HL-60 (cell line): Measurements from ENCODE around the gene NR1I3.

Experiments
- CTCF ChIP-seq: IDR thresholded peaks from one replicate; pipeline ENCODE4 v1.5.1; 2011; ENCODE audit warnings: low read length, control low read depth, inconsistent platforms; ENCODE audit not compliant: insufficient read depth
- POLR2AphosphoS5 ChIP-seq: IDR thresholded peaks from 2 replicates; pipeline ENCODE4 v1.6.1; 2012; ENCODE audit warnings: low read depth
- TF ChIP-seq, protein P1 (sequence below): IDR thresholded peaks from 2 replicates; pipeline ENCODE4 v1.6.1; 2012; ENCODE audit warnings: low read depth; ENCODE audit not compliant: insufficient replicate concordance

DNA sequence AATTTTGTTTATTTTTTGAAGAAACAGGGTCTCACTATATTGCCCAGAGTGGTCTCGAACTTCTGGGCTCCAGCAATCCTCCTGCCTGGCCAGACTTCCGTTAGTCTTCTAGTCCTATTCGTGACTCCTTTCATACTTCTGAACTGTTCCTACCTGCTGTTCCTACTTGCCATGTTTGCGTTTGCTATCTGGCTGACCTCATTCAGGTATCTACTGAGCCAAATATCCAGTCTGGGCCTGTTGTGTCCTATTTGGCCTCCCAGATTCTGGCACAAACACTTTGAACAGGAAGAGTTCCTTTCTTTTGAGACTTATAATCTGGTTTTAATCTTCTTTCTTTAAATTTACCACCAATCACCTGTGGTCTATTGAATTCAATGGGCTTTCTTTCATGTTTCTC, 6.9 kb upstream of the NR1I3 start:
- TF ChIP-seq, protein P1, sequence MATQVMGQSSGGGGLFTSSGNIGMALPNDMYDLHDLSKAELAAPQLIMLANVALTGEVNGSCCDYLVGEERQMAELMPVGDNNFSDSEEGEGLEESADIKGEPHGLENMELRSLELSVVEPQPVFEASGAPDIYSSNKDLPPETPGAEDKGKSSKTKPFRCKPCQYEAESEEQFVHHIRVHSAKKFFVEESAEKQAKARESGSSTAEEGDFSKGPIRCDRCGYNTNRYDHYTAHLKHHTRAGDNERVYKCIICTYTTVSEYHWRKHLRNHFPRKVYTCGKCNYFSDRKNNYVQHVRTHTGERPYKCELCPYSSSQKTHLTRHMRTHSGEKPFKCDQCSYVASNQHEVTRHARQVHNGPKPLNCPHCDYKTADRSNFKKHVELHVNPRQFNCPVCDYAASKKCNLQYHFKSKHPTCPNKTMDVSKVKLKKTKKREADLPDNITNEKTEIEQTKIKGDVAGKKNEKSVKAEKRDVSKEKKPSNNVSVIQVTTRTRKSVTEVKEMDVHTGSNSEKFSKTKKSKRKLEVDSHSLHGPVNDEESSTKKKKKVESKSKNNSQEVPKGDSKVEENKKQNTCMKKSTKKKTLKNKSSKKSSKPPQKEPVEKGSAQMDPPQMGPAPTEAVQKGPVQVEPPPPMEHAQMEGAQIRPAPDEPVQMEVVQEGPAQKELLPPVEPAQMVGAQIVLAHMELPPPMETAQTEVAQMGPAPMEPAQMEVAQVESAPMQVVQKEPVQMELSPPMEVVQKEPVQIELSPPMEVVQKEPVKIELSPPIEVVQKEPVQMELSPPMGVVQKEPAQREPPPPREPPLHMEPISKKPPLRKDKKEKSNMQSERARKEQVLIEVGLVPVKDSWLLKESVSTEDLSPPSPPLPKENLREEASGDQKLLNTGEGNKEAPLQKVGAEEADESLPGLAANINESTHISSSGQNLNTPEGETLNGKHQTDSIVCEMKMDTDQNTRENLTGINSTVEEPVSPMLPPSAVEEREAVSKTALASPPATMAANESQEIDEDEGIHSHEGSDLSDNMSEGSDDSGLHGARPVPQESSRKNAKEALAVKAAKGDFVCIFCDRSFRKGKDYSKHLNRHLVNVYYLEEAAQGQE = no peak
- TF ChIP-seq CTCF = no peak
- TF ChIP-seq POLR2AphosphoS5 = no peak
